Endothelial cell (in vitro differentiated cells): ENCODE measurements around the gene ALDH3B1. TPM values are rescaled to one million over a fixed set of nuclear protein-coding genes. Genes with fewer than 3 reads are reported as not detected.

Experiments used
- DNase-seq: peaks from one replicate; pipeline ENCODE4 v3.0.0; 2021; ENCODE audit warnings: low spot score
- H3K27ac Mint-ChIP-seq: one replicate; pipeline ENCODE4 v1.8.0; 2021; ENCODE audit warnings: mixed read lengths, inconsistent platforms; ENCODE audit not compliant: unreplicated experiment
- H3K27me3 Mint-ChIP-seq: one replicate; pipeline ENCODE4 v1.8.0; 2021; ENCODE audit warnings: mild to moderate bottlenecking, moderate library complexity, mixed read lengths, inconsistent platforms; ENCODE audit not compliant: unreplicated experiment
- H3K36me3 Mint-ChIP-seq: one replicate; pipeline ENCODE4 v1.8.0; 2021; ENCODE audit warnings: mild to moderate bottlenecking, low read depth, mixed read lengths, inconsistent platforms; ENCODE audit not compliant: unreplicated experiment
- H3K4me1 Mint-ChIP-seq: one replicate; pipeline ENCODE4 v1.8.0; 2021; ENCODE audit warnings: mild to moderate bottlenecking, mixed read lengths, inconsistent platforms; ENCODE audit not compliant: unreplicated experiment
- H3K4me3 Mint-ChIP-seq: one replicate; pipeline ENCODE4 v1.8.0; 2021; ENCODE audit warnings: mild to moderate bottlenecking, mixed read lengths, inconsistent platforms; ENCODE audit not compliant: unreplicated experiment
- H3K9me3 Mint-ChIP-seq: one replicate; pipeline ENCODE4 v1.8.0; 2021; ENCODE audit warnings: mixed read lengths, inconsistent platforms; ENCODE audit not compliant: unreplicated experiment
- CTCF ChIP-seq: fragments of 200-600 bp; sonication (generic); IDR thresholded peaks from one replicate; pipeline ENCODE4 v1.5.0; 2021; ENCODE audit warnings: antibody characterized with exemption; ENCODE audit not compliant: unreplicated experiment
- total RNA-seq: library from RNA; stranded (reverse); fragmentation: NEBNext Ultra II Directional; extraction: Animal tissue kit (Norgen Biotek cat#: 25700); gene quantifications from one replicate; pipeline ENCODE4 v1.2.1, GENCODE V29; 2021; ENCODE audit not compliant: unreplicated experiment

ALDH3B1 gene
- total RNA-seq, 1 donor from 2014 or later: not detected

- TF ChIP-seq CTCF: no peak
- H3K36me3 Mint-ChIP-seq: no peaks in the 10 kb centered on the region
- peaks cover 15% of the 10 kb centered on the region for H3K27me3 Mint-ChIP-seq
- no peak overlapping the region for H3K27ac Mint-ChIP-seq
- peaks cover 19% of the 10 kb centered on the region for H3K4me1 Mint-ChIP-seq
- H3K4me3 Mint-ChIP-seq: no peak overlapping the region
- H3K9me3 Mint-ChIP-seq: no peaks in the 10 kb centered on the region
- DNase-seq: no peak
These were observed 25.2 kb downstream of the ALDH3B1 start for GRCh38 chr11:68035266-68035876.

- H3K27ac Mint-ChIP-seq: no peak overlapping the region
- H3K9me3 Mint-ChIP-seq: no peaks in the 10 kb centered on the region
- H3K36me3 Mint-ChIP-seq: no peaks in the 10 kb centered on the region
- TF ChIP-seq CTCF: no peak
- peaks cover 12% of the 10 kb centered on the region for H3K27me3 Mint-ChIP-seq
- H3K4me3 Mint-ChIP-seq: no peak overlapping the region
- H3K4me1 Mint-ChIP-seq: peaks cover 21% of the 10 kb centered on the region
- no peak for DNase-seq
These were observed 26.1 kb downstream of the ALDH3B1 start for GRCh38 chr11:68036141-68036716.

GRCh38 chr11:68036717-68037239 is 26.7 kb downstream of the ALDH3B1 start:
- Mint-ChIP-seq H3K4me3 (peak overlapping the region; percentile 42), H3K27ac (peak overlapping the region; percentile 52), H3K4me1 (peaks cover 17% of the 10 kb centered on the region), H3K9me3 (no peaks in the 10 kb centered on the region), H3K36me3 (peaks cover 3% of the 10 kb centered on the region), H3K27me3 (peaks cover 10% of the 10 kb centered on the region)
- TF ChIP-seq CTCF: no peak
- DNase-seq: no peak

- Mint-ChIP-seq H3K4me1 (peaks cover 16% of the 10 kb centered on the region), H3K9me3 (no peaks in the 10 kb centered on the region), H3K27me3 (peaks cover 7% of the 10 kb centered on the region), H3K27ac (peak overlapping the region; percentile 52), H3K36me3 (peaks cover 3% of the 10 kb centered on the region), H3K4me3 (peak overlapping the region; percentile 42)
- no peak for DNase-seq
- no peak for TF ChIP-seq CTCF
These were observed 27.5 kb downstream of the ALDH3B1 start for GRCh38 chr11:68037411-68038225.
